Neural cell (in vitro differentiated cells): ENCODE data around the gene AGTPBP1. TPM values are rescaled to one million over a fixed set of nuclear protein-coding genes. Genes with fewer than 3 reads are reported as not detected.

Experiments
- H2AFZ ChIP-seq: fragments of 200-600, 300-800 bp; sonication (generic), shearing (Covaris generic); 2 replicates; pipeline ENCODE4 v1.6.0; 2014; ENCODE audit warnings: low read depth, mild to moderate bottlenecking, antibody characterized with exemption, low read length, moderate library complexity
- H3F3A ChIP-seq: fragments of 200-600 bp; shearing (Covaris generic); 2 replicates; pipeline ENCODE4 v1.6.1; 2016; ENCODE audit warnings: mild to moderate bottlenecking, moderate library complexity, mixed read lengths, antibody characterized with exemption, low read length; ENCODE audit not compliant: insufficient read depth, poor library complexity, severe bottlenecking
- H3K27ac ChIP-seq: fragments of 200-600, 300-800 bp; sonication (generic), shearing (Covaris generic); 2 replicates; pipeline ENCODE4 v1.5.1; 2014; ENCODE audit warnings: mild to moderate bottlenecking, low read length, moderate library complexity
- H3K27me3 ChIP-seq: fragments of 300-800, 200-600 bp; sonication (generic), shearing (Covaris generic); 2 replicates; pipeline ENCODE4 v1.6.0; 2014; ENCODE audit warnings: mild to moderate bottlenecking, low read depth, low read length, moderate library complexity; ENCODE audit not compliant: insufficient read depth
- H3K36me3 ChIP-seq: fragments of 300-800, 200-600 bp; sonication (generic), shearing (Covaris generic); 2 replicates; pipeline ENCODE4 v1.5.1; 2014; ENCODE audit warnings: mild to moderate bottlenecking, antibody characterized with exemption, low read length, moderate library complexity; ENCODE audit not compliant: insufficient read depth
- H3K4me2 ChIP-seq: fragments of 300-800, 200-600 bp; sonication (generic), shearing (Covaris generic); 2 replicates; pipeline ENCODE4 v1.6.0; 2014; ENCODE audit warnings: mild to moderate bottlenecking, low read length
- H3K4me3 ChIP-seq: fragments of 300-800, 200-600 bp; sonication (generic), shearing (Covaris generic); 2 replicates; pipeline ENCODE4 v1.5.1; 2014; ENCODE audit warnings: mild to moderate bottlenecking, low read length, moderate library complexity
- H3K79me2 ChIP-seq: fragments of 200-600 bp; shearing (Covaris generic); replicated peaks from 2 replicates; pipeline ENCODE4 v1.6.0; 2014; ENCODE audit warnings: mild to moderate bottlenecking, low read length, moderate library complexity; ENCODE audit not compliant: insufficient read depth
- H3K9ac ChIP-seq: fragments of 300-800, 200-600 bp; sonication (generic), shearing (Covaris generic); 2 replicates; pipeline ENCODE4 v1.6.1; 2016; ENCODE audit warnings: mild to moderate bottlenecking, low read length, mixed read lengths
- H3K9me2 ChIP-seq: fragments of 200-600 bp; shearing (Covaris generic); 2 replicates; pipeline ENCODE4 v1.6.1; 2016; ENCODE audit warnings: mild to moderate bottlenecking, low read length, mixed read lengths; ENCODE audit not compliant: insufficient read depth
- H3K9me3 ChIP-seq: fragments of 200-600, 300-800 bp; sonication (generic), shearing (Covaris generic); 2 replicates; pipeline ENCODE4 v1.6.1; 2016; ENCODE audit warnings: mild to moderate bottlenecking, mixed run types, low read length, moderate library complexity, mixed read lengths
- H4K20me1 ChIP-seq: fragments of 200-600 bp; shearing (Covaris generic); 2 replicates; pipeline ENCODE4 v1.6.1; 2016; ENCODE audit warnings: mild to moderate bottlenecking, mixed run types; ENCODE audit not compliant: insufficient read depth
- EP300 ChIP-seq: fragments of 450-650 bp; conservative IDR thresholded peaks from 2 replicates; pipeline ENCODE4 v1.6.1; 2014; ENCODE audit warnings: antibody characterized with exemption, mild to moderate bottlenecking, moderate library complexity; ENCODE audit not compliant: poor library complexity, severe bottlenecking
- EZH2 ChIP-seq: fragments of 200-600, 300-800 bp; shearing (Covaris generic), sonication (generic); IDR thresholded peaks from 2 replicates; pipeline ENCODE4 v1.6.1; 2014; ENCODE audit warnings: antibody characterized with exemption, low read length, borderline replicate concordance, mild to moderate bottlenecking; ENCODE audit not compliant: insufficient read depth, poor library complexity, severe bottlenecking
- MXI1 ChIP-seq: fragments of 450-650 bp; conservative IDR thresholded peaks from 2 replicates; pipeline ENCODE4 v1.6.1; 2014; ENCODE audit warnings: antibody characterized with exemption, mild to moderate bottlenecking; ENCODE audit not compliant: poor library complexity, severe bottlenecking
- POLR2AphosphoS5 ChIP-seq: IDR thresholded peaks from 2 replicates; pipeline ENCODE4 v1.6.1; 2012
- RAD21 ChIP-seq: fragments of 450-650 bp; conservative IDR thresholded peaks from 2 replicates; pipeline ENCODE4 v1.6.1; 2014; ENCODE audit warnings: antibody characterized with exemption, mild to moderate bottlenecking, moderate library complexity
- SMC3 ChIP-seq: fragments of 450-650 bp; conservative IDR thresholded peaks from 2 replicates; pipeline ENCODE4 v1.6.1; 2014; ENCODE audit warnings: antibody characterized with exemption, mild to moderate bottlenecking, moderate library complexity; ENCODE audit not compliant: poor library complexity
- TAF1 ChIP-seq: IDR thresholded peaks from 2 replicates; pipeline ENCODE4 v1.6.1; 2012; ENCODE audit warnings: low read depth
- polyA plus RNA-seq: library from polyadenylated mRNA; depleted of rRNA; stranded (reverse); fragments of >200 nt; gene quantifications from 2 replicates; pipeline ENCODE4 v1.2.3, GENCODE V29; 2014
- TF ChIP-seq, protein P1 (sequence below): IDR thresholded peaks from 2 replicates; pipeline ENCODE4 v1.6.1; 2012; ENCODE audit warnings: borderline replicate concordance
- TF ChIP-seq, protein P2 (sequence below): fragments of 450-650 bp; IDR thresholded peaks from 2 replicates; pipeline ENCODE4 v1.5.1; 2014; ENCODE audit warnings: antibody characterized with exemption, mild to moderate bottlenecking, moderate library complexity; ENCODE audit not compliant: poor library complexity, severe bottlenecking

The AGTPBP1 gene
- polyA plus RNA-seq, 1 donor from 2014 or later = 90.7 TPM

- TF ChIP-seq MXI1 = no peak
- no peak for TF ChIP-seq EZH2
- no peak for TF ChIP-seq POLR2AphosphoS5
- no peak for TF ChIP-seq RAD21
- TF ChIP-seq, protein P1, sequence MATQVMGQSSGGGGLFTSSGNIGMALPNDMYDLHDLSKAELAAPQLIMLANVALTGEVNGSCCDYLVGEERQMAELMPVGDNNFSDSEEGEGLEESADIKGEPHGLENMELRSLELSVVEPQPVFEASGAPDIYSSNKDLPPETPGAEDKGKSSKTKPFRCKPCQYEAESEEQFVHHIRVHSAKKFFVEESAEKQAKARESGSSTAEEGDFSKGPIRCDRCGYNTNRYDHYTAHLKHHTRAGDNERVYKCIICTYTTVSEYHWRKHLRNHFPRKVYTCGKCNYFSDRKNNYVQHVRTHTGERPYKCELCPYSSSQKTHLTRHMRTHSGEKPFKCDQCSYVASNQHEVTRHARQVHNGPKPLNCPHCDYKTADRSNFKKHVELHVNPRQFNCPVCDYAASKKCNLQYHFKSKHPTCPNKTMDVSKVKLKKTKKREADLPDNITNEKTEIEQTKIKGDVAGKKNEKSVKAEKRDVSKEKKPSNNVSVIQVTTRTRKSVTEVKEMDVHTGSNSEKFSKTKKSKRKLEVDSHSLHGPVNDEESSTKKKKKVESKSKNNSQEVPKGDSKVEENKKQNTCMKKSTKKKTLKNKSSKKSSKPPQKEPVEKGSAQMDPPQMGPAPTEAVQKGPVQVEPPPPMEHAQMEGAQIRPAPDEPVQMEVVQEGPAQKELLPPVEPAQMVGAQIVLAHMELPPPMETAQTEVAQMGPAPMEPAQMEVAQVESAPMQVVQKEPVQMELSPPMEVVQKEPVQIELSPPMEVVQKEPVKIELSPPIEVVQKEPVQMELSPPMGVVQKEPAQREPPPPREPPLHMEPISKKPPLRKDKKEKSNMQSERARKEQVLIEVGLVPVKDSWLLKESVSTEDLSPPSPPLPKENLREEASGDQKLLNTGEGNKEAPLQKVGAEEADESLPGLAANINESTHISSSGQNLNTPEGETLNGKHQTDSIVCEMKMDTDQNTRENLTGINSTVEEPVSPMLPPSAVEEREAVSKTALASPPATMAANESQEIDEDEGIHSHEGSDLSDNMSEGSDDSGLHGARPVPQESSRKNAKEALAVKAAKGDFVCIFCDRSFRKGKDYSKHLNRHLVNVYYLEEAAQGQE = no peak
- TF ChIP-seq, protein P2, sequence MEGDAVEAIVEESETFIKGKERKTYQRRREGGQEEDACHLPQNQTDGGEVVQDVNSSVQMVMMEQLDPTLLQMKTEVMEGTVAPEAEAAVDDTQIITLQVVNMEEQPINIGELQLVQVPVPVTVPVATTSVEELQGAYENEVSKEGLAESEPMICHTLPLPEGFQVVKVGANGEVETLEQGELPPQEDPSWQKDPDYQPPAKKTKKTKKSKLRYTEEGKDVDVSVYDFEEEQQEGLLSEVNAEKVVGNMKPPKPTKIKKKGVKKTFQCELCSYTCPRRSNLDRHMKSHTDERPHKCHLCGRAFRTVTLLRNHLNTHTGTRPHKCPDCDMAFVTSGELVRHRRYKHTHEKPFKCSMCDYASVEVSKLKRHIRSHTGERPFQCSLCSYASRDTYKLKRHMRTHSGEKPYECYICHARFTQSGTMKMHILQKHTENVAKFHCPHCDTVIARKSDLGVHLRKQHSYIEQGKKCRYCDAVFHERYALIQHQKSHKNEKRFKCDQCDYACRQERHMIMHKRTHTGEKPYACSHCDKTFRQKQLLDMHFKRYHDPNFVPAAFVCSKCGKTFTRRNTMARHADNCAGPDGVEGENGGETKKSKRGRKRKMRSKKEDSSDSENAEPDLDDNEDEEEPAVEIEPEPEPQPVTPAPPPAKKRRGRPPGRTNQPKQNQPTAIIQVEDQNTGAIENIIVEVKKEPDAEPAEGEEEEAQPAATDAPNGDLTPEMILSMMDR = no peak
- TF ChIP-seq EP300 = no peak
- TF ChIP-seq SMC3 = no peak
- no peak for TF ChIP-seq TAF1
- H3K9me3 ChIP-seq = no peaks in the 10 kb centered on the region
- H3K36me3 ChIP-seq = no peaks in the 10 kb centered on the region
- no peak overlapping the region for H3K9ac ChIP-seq
- no peak overlapping the region for H3K4me2 ChIP-seq
- no peaks in the 10 kb centered on the region for H4K20me1 ChIP-seq
- no peaks in the 10 kb centered on the region for H3K9me2 ChIP-seq
- no peak overlapping the region for H2AFZ ChIP-seq
- no peaks in the 10 kb centered on the region for H3K79me2 ChIP-seq
- H3K27ac ChIP-seq = no peak overlapping the region
- no peaks in the 10 kb centered on the region for H3K27me3 ChIP-seq
- no peak overlapping the region for H3K4me3 ChIP-seq
- H3F3A ChIP-seq = no peaks in the 10 kb centered on the region
These were observed 208.2 kb downstream of the AGTPBP1 start for GRCh38 chr9:85533538-85533937.

DNA sequence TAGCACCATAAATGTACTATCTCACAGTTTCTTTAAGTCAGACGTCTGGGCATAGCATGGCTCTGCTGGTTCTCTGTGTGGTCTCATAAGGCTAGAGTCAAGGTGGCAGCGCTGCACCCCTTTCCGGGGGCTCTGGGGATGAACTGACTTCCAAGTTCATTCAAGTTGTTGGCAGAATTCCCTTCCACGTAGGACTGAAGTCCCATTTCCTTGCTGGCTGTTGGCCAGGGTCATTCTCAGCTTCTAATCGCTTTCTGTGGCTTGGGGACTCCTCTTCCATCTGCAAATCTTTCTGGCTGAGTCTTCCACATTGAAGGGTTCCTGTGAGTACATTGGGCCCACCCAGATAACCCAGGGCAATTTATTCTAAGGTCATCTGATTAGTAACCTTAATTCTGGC is 211.0 kb downstream of the AGTPBP1 start:
- H2AFZ ChIP-seq = no peak overlapping the region
- no peaks in the 10 kb centered on the region for H3K27me3 ChIP-seq
- no peaks in the 10 kb centered on the region for H3K9me3 ChIP-seq
- H3K79me2 ChIP-seq = no peaks in the 10 kb centered on the region
- no peak overlapping the region for H3K27ac ChIP-seq
- H4K20me1 ChIP-seq = no peaks in the 10 kb centered on the region
- H3K36me3 ChIP-seq = no peaks in the 10 kb centered on the region
- TF ChIP-seq RAD21 (no peak), SMC3 (no peak), EZH2 (no peak), MXI1 (no peak), TAF1 (no peak), POLR2AphosphoS5 (no peak), EP300 (no peak)
- TF ChIP-seq, protein P2 = no peak
- TF ChIP-seq, protein P1 = no peak
- H3K4me3 ChIP-seq = no peak overlapping the region
- H3K9ac ChIP-seq = no peak overlapping the region
- H3K4me2 ChIP-seq = no peak overlapping the region
- no peaks in the 10 kb centered on the region for H3K9me2 ChIP-seq
- no peaks in the 10 kb centered on the region for H3F3A ChIP-seq
